Renal cortex interstitium (tissue), 15 donors: ENCODE data around the gene SRSF7. TPM values are rescaled to one million over a fixed set of nuclear protein-coding genes. Genes with fewer than 3 reads are reported as not detected.
"Not testable (repeated sequence)": the region's sequence is repeated elsewhere in the genome, so short reads cannot be mapped to it uniquely, and the experiment has no call there.

Source experiments
- DNase-seq, 11 donors: peaks; one replicate each; pipeline ENCODE4 v3.0.0-alpha.2; 2013; ENCODE audit warnings: low read depth in 9 of 11, low spot score in 4 of 11; ENCODE audit errors: extremely low read depth in 1 of 11
- long read RNA-seq, 16 experiments: transcript quantifications; one replicate each; lab custom pipeline, GENCODE V29; 2026
- polyA plus RNA-seq, 3 donors: library from polyadenylated mRNA; unstranded; fragments of 120-200 nt; gene quantifications; one replicate each; pipeline ENCODE4 v1.2.1, GENCODE V29; 2013; ENCODE audit not compliant: insufficient read length in 3 of 3

The SRSF7 gene
- polyA plus RNA-seq = 100 to 1,000 TPM; 203 to 279 (median 243) TPM
- long read RNA-seq, donor 1, transcript SRSF7-201 (8 exons, 2,489 nt) = major isoform, 30 of 80 reads
- long read RNA-seq, donor 1, transcript SRSF7-204 (9 exons, 2,857 nt) = minor isoform, 5 of 80 reads
- long read RNA-seq, donor 1, transcript SRSF7-208 (7 exons, 1,903 nt) = minor isoform, 8 of 80 reads
- long read RNA-seq, donor 1, transcript SRSF7-209 (7 exons, 2,453 nt) = minor isoform, 15 of 80 reads
- long read RNA-seq, donor 1, partial matches to known transcripts = 19 of 80 reads
- long read RNA-seq, donor 1, other reads (novel, unspliced or antisense) = 0 of 80 reads
- long read RNA-seq, donor 2, transcript SRSF7-201 (8 exons, 2,489 nt) = major isoform, 34 of 85 reads
- long read RNA-seq, donor 2, transcript SRSF7-209 (7 exons, 2,453 nt) = minor isoform, 13 of 85 reads
- long read RNA-seq, donor 2, transcript SRSF7-204 (9 exons, 2,857 nt) = minor isoform, 5 of 85 reads
- long read RNA-seq, donor 2, partial matches to known transcripts = 22 of 85 reads
- long read RNA-seq, donor 2, other reads (novel, unspliced or antisense) = 0 of 85 reads
- long read RNA-seq, donor 3, transcript SRSF7-204 (9 exons, 2,857 nt) = minor isoform, 8 of 100 reads
- long read RNA-seq, donor 3, transcript SRSF7-208 (7 exons, 1,903 nt) = minor isoform, 10 of 100 reads
- long read RNA-seq, donor 3, transcript SRSF7-209 (7 exons, 2,453 nt) = minor isoform, 15 of 100 reads
- long read RNA-seq, donor 3, transcript SRSF7-201 (8 exons, 2,489 nt) = major isoform, 47 of 100 reads
- long read RNA-seq, donor 3, partial matches to known transcripts = 14 of 100 reads
- long read RNA-seq, donor 3, other reads (novel, unspliced or antisense) = 0 of 100 reads
- long read RNA-seq, donor 4, transcript SRSF7-208 (7 exons, 1,903 nt) = minor isoform, 7 of 73 reads
- long read RNA-seq, donor 4, transcript SRSF7-204 (9 exons, 2,857 nt) = minor isoform, 6 of 73 reads
- long read RNA-seq, donor 4, transcript SRSF7-201 (8 exons, 2,489 nt) = major isoform, 28 of 73 reads
- long read RNA-seq, donor 4, partial matches to known transcripts = 25 of 73 reads
- long read RNA-seq, donor 4, other reads (novel, unspliced or antisense) = 0 of 73 reads
- long read RNA-seq, donor 5 = 0 reads
- long read RNA-seq, donor 6, transcript SRSF7-209 (7 exons, 2,453 nt) = minor isoform, 11 of 125 reads
- long read RNA-seq, donor 6, transcript SRSF7-201 (8 exons, 2,489 nt) = major isoform, 37 of 125 reads
- long read RNA-seq, donor 6, transcript SRSF7-208 (7 exons, 1,903 nt) = minor isoform, 9 of 125 reads
- long read RNA-seq, donor 6, transcript SRSF7-202 (8 exons, 1,050 nt) = minor isoform, 8 of 125 reads
- long read RNA-seq, donor 6, partial matches to known transcripts = 50 of 125 reads
- long read RNA-seq, donor 6, other reads (novel, unspliced or antisense) = 0 of 125 reads
- long read RNA-seq, donor 7, transcript SRSF7-208 (7 exons, 1,903 nt) = minor isoform, 6 of 103 reads
- long read RNA-seq, donor 7, transcript SRSF7-201 (8 exons, 2,489 nt) = major isoform, 60 of 103 reads
- long read RNA-seq, donor 7, transcript SRSF7-202 (8 exons, 1,050 nt) = minor isoform, 5 of 103 reads
- long read RNA-seq, donor 7, transcript SRSF7-209 (7 exons, 2,453 nt) = minor isoform, 19 of 103 reads
- long read RNA-seq, donor 7, partial matches to known transcripts = 9 of 103 reads
- long read RNA-seq, donor 7, other reads (novel, unspliced or antisense) = 0 of 103 reads
- long read RNA-seq, donor 8, transcript SRSF7-201 (8 exons, 2,489 nt) = major isoform, 70 of 192 reads
- long read RNA-seq, donor 8, transcript SRSF7-202 (8 exons, 1,050 nt) = minor isoform, 7 of 192 reads
- long read RNA-seq, donor 8, transcript SRSF7-208 (7 exons, 1,903 nt) = minor isoform, 19 of 192 reads
- long read RNA-seq, donor 8, transcript SRSF7-209 (7 exons, 2,453 nt) = minor isoform, 15 of 192 reads
- long read RNA-seq, donor 8, partial matches to known transcripts = 69 of 192 reads
- long read RNA-seq, donor 8, other reads (novel, unspliced or antisense) = 0 of 192 reads
- long read RNA-seq, donor 9, transcript SRSF7-208 (7 exons, 1,903 nt) = minor isoform, 11 of 100 reads
- long read RNA-seq, donor 9, transcript SRSF7-209 (7 exons, 2,453 nt) = minor isoform, 8 of 100 reads
- long read RNA-seq, donor 9, transcript SRSF7-201 (8 exons, 2,489 nt) = major isoform, 44 of 100 reads
- long read RNA-seq, donor 9, transcript SRSF7-204 (9 exons, 2,857 nt) = minor isoform, 5 of 100 reads
- long read RNA-seq, donor 9, partial matches to known transcripts = 23 of 100 reads
- long read RNA-seq, donor 9, other reads (novel, unspliced or antisense) = 0 of 100 reads
- long read RNA-seq, donor 10, transcript SRSF7-201 (8 exons, 2,489 nt) = major isoform, 40 of 96 reads
- long read RNA-seq, donor 10, transcript SRSF7-202 (8 exons, 1,050 nt) = minor isoform, 6 of 96 reads
- long read RNA-seq, donor 10, transcript SRSF7-208 (7 exons, 1,903 nt) = minor isoform, 11 of 96 reads
- long read RNA-seq, donor 10, transcript SRSF7-209 (7 exons, 2,453 nt) = minor isoform, 13 of 96 reads
- long read RNA-seq, donor 10, partial matches to known transcripts = 18 of 96 reads
- long read RNA-seq, donor 10, other reads (novel, unspliced or antisense) = 0 of 96 reads
- long read RNA-seq, donor 11, transcript SRSF7-209 (7 exons, 2,453 nt) = minor isoform, 7 of 58 reads
- long read RNA-seq, donor 11, transcript SRSF7-201 (8 exons, 2,489 nt) = major isoform, 26 of 58 reads
- long read RNA-seq, donor 11, partial matches to known transcripts = 14 of 58 reads
- long read RNA-seq, donor 11, other reads (novel, unspliced or antisense) = 0 of 58 reads
- long read RNA-seq, donor 12, transcript SRSF7-209 (7 exons, 2,453 nt) = minor isoform, 5 of 34 reads
- long read RNA-seq, donor 12, transcript SRSF7-201 (8 exons, 2,489 nt) = major isoform, 16 of 34 reads
- long read RNA-seq, donor 12, partial matches to known transcripts = 8 of 34 reads
- long read RNA-seq, donor 12, other reads (novel, unspliced or antisense) = 0 of 34 reads
- long read RNA-seq, donor 13, transcript SRSF7-209 (7 exons, 2,453 nt) = minor isoform, 24 of 205 reads
- long read RNA-seq, donor 13, transcript SRSF7-204 (9 exons, 2,857 nt) = minor isoform, 13 of 205 reads
- long read RNA-seq, donor 13, transcript SRSF7-208 (7 exons, 1,903 nt) = minor isoform, 11 of 205 reads
- long read RNA-seq, donor 13, transcript SRSF7-201 (8 exons, 2,489 nt) = major isoform, 74 of 205 reads
- long read RNA-seq, donor 13, partial matches to known transcripts = 73 of 205 reads
- long read RNA-seq, donor 13, other reads (novel, unspliced or antisense) = 0 of 205 reads
- long read RNA-seq, donor 14, transcript SRSF7-208 (7 exons, 1,903 nt) = minor isoform, 7 of 132 reads
- long read RNA-seq, donor 14, transcript SRSF7-209 (7 exons, 2,453 nt) = minor isoform, 9 of 132 reads
- long read RNA-seq, donor 14, transcript SRSF7-201 (8 exons, 2,489 nt) = major isoform, 37 of 132 reads
- long read RNA-seq, donor 14, partial matches to known transcripts = 57 of 132 reads
- long read RNA-seq, donor 14, other reads (novel, unspliced or antisense) = 12 of 132 reads
- long read RNA-seq, donor 15, transcript SRSF7-201 (8 exons, 2,489 nt) = major isoform, 15 of 34 reads
- long read RNA-seq, donor 15, partial matches to known transcripts = 9 of 34 reads
- long read RNA-seq, donor 15, other reads (novel, unspliced or antisense) = 0 of 34 reads
- long read RNA-seq, donor 16, transcript SRSF7-201 (8 exons, 2,489 nt) = major isoform, 86 of 229 reads
- long read RNA-seq, donor 16, transcript SRSF7-208 (7 exons, 1,903 nt) = minor isoform, 17 of 229 reads
- long read RNA-seq, donor 16, transcript SRSF7-204 (9 exons, 2,857 nt) = minor isoform, 15 of 229 reads
- long read RNA-seq, donor 16, transcript SRSF7-209 (7 exons, 2,453 nt) = minor isoform, 22 of 229 reads
- long read RNA-seq, donor 16, partial matches to known transcripts = 66 of 229 reads
- long read RNA-seq, donor 16, other reads (novel, unspliced or antisense) = 0 of 229 reads

GRCh38 chr2:38750891-38751595 is at the start of gene SRSF7:
Gene SRSF7, minus strand, starts transcription at chr2:38751361. Its CDS starts 105 bp downstream, at chr2:38751256.
- peak; percentile 99 to 100 (median 100) for DNase-seq

GRCh38 chr2:38797953-38798352 is 46.8 kb upstream of the SRSF7 start:
- DNase-seq = no peak

GRCh38 chr2:38797250-38797676 is 46.1 kb upstream of the SRSF7 start:
- no peak for DNase-seq

GRCh38 chr2:38795016-38795415 is 43.9 kb upstream of the SRSF7 start:
- DNase-seq = not testable (repeated sequence)

- DNase-seq = no peak
Observed at GRCh38 chr2:38794235-38794946, 43.2 kb upstream of the SRSF7 start.

GRCh38 chr2:38793511-38793910 is 42.4 kb upstream of the SRSF7 start:
- no peak for DNase-seq

GRCh38 chr2:38792751-38793150 is 41.6 kb upstream of the SRSF7 start:
- DNase-seq = no peak

GRCh38 chr2:38792321-38792720 is 41.2 kb upstream of the SRSF7 start:
- not testable (repeated sequence) for DNase-seq

- DNase-seq = no peak
Observed at GRCh38 chr2:38791744-38792143, 40.6 kb upstream of the SRSF7 start.

GRCh38 chr2:38789691-38790090 is 38.5 kb upstream of the SRSF7 start:
- no peak for DNase-seq

- DNase-seq = no peak
Observed at GRCh38 chr2:38788306-38788705, 37.1 kb upstream of the SRSF7 start.

GRCh38 chr2:38783586-38783985 is 32.4 kb upstream of the SRSF7 start:
- DNase-seq = no peak
